PC-3 (cell line): ENCODE results near the gene CBARP. TPM values are rescaled to one million over a fixed set of nuclear protein-coding genes. Genes with fewer than 3 reads are reported as not detected.

Source experiments
- ATAC-seq: fragments of 200-7000 bp; cut with Tn5 transposase; 2 replicates; pipeline ENCODE4 v1.9.1; 2020; ENCODE audit warnings: mild to moderate bottlenecking, moderate library complexity
- BruUV-seq: library from RNA; stranded (reverse); fragments of 400-500 nt; replicated peaks from 2 replicates; lab custom pipeline; 2021; lab: Mats Ljungman, UMichigan
- CTCF ChIA-PET: fragments of 300-600 bp; sonication (Branson Sonifier 250); formaldehyde crosslinking; loops from one replicate; lab custom pipeline; 2022; ENCODE audit warnings: antibody characterized with exemption; lab: Charles Lee
- POLR2A ChIA-PET: fragments of 300-600 bp; sonication (Branson Sonifier 250); formaldehyde crosslinking; loops from one replicate; lab custom pipeline; 2022; ENCODE audit warnings: antibody characterized with exemption; ENCODE audit not compliant: unreplicated experiment; lab: Charles Lee
- DNase-seq: peaks from one replicate; pipeline ENCODE4 v3.0.0-alpha.2; 2015
- H2AFZ ChIP-seq: fragments of 300-600 bp; sonication (generic); 2 replicates; pipeline ENCODE4 v1.6.0; 2016; ENCODE audit warnings: antibody characterized with exemption, low read length
- H3F3A ChIP-seq: fragments of 300-600 bp; sonication (generic); one replicate; pipeline ENCODE4 v1.6.0; 2017; ENCODE audit warnings: antibody characterized with exemption, low read length, control low read depth, mild to moderate bottlenecking; ENCODE audit not compliant: unreplicated experiment
- H3K27ac ChIP-seq: fragments of 300-600 bp; sonication (generic); 2 replicates; pipeline ENCODE4 v1.5.1; 2016; ENCODE audit warnings: mild to moderate bottlenecking, low read length
- H3K27me3 ChIP-seq: fragments of 300-600 bp; sonication (generic); 2 replicates; pipeline ENCODE4 v1.6.1; 2016; ENCODE audit warnings: low read length, mixed read lengths
- H3K36me3 ChIP-seq: fragments of 300-600 bp; sonication (generic); 2 replicates; pipeline ENCODE4 v1.6.1; 2016; ENCODE audit warnings: low read depth, mixed run types, low read length, mixed read lengths
- H3K4me1 ChIP-seq: fragments of 300-600 bp; sonication (generic); 2 replicates; pipeline ENCODE4 v1.5.1; 2016; ENCODE audit warnings: low read length; ENCODE audit not compliant: insufficient read depth
- H3K4me2 ChIP-seq: fragments of 300-600 bp; sonication (generic); 2 replicates; pipeline ENCODE4 v1.6.0; 2016; ENCODE audit warnings: low read length
- H3K4me3 ChIP-seq: fragments of 300-600 bp; sonication (generic); 2 replicates; pipeline ENCODE4 v1.5.1; 2016; ENCODE audit warnings: mild to moderate bottlenecking, low read length, mixed read lengths
- H3K79me2 ChIP-seq: fragments of 300-600 bp; sonication (generic); 2 replicates; pipeline ENCODE4 v1.6.1; 2017; ENCODE audit warnings: low read length, mixed read lengths
- H3K9ac ChIP-seq: fragments of 300-600 bp; sonication (generic); 2 replicates; pipeline ENCODE4 v1.6.0; 2016; ENCODE audit warnings: mild to moderate bottlenecking, low read length
- H3K9me2 ChIP-seq: fragments of 300-600 bp; sonication (generic); replicated peaks from 2 replicates; pipeline ENCODE4 v1.6.1; 2016; ENCODE audit warnings: mixed run types, low read length, mixed read lengths
- H3K9me3 ChIP-seq: fragments of 300-600 bp; sonication (generic); 2 replicates; pipeline ENCODE4 v1.6.1; 2016; ENCODE audit warnings: low read length, mixed read lengths
- H4K20me1 ChIP-seq: fragments of 300-600 bp; sonication (generic); 2 replicates; pipeline ENCODE4 v1.6.1; 2016; ENCODE audit warnings: low read length, mixed read lengths
- CTCF ChIP-seq: fragments of 300-600 bp; sonication (generic); conservative IDR thresholded peaks from 2 replicates; pipeline ENCODE4 v1.5.1; 2017; ENCODE audit warnings: antibody characterized with exemption, low read depth, mild to moderate bottlenecking, low read length
- EZH2 ChIP-seq: fragments of 300-600 bp; sonication (generic); IDR thresholded peaks from one replicate; pipeline ENCODE4 v1.6.1; 2017; ENCODE audit warnings: antibody characterized with exemption, mild to moderate bottlenecking, low read length; ENCODE audit not compliant: unreplicated experiment
- EZH2phosphoT487 ChIP-seq: fragments of 300-600 bp; sonication (generic); IDR thresholded peaks from 2 replicates; pipeline ENCODE4 v1.6.1; 2018; ENCODE audit warnings: mild to moderate bottlenecking, antibody characterized with exemption, low read length, borderline replicate concordance
- intact Hi-C: fragments of 100-400 bp; cut with micrococcal nuclease; formaldehyde crosslinking; loops from 2 replicates; pipeline ENCODE4 v1.9.0; 2023
- total RNA-seq: library from RNA; depleted of rRNA; stranded (reverse); fragments of >200 nt; gene quantifications from 2 replicates; pipeline ENCODE4 v1.2.3, GENCODE V29; 2014

The CBARP gene
- total RNA-seq, 1 experiment from 2014 or later, result 3.3 TPM

- Histone ChIP-seq H3K4me3 (peak overlapping the region; percentile 71), H3K79me2 (peaks cover 51% of the 10 kb centered on the region), H3K9me3 (no peaks in the 10 kb centered on the region), H3F3A (no peaks in the 10 kb centered on the region), H3K4me1 (peaks cover 76% of the 10 kb centered on the region), H3K27me3 (no peaks in the 10 kb centered on the region), H3K4me2 (peak overlapping the region; percentile 98), H3K27ac (peak overlapping the region; percentile 94), H3K9ac (peak overlapping the region; percentile 85), H3K9me2 (no peaks in the 10 kb centered on the region), H2AFZ (peak overlapping the region; percentile 26; the same call in 1 of the 2 replicates), H4K20me1 (no peaks in the 10 kb centered on the region), H3K36me3 (peaks cover 6% of the 10 kb centered on the region; the same call in 1 of the 2 replicates)
- CTCF ChIA-PET, result interaction anchor here (1.0 to 1.2 kb wide), 2 partner anchors 17 to 26 kb away, joined by 4 to 16 read pairs; no protein-coding TSS in a partner anchor
- DNase-seq, result peak; percentile 78
- ATAC-seq, result peak; percentile 3
- POLR2A ChIA-PET, result interaction anchor here (0.6 to 1.2 kb wide), 10 partner anchors 11 to 496 kb away, joined by 3 to 29 read pairs (median 10); partner anchors contain the start of gene SBNO2
- BruUV-seq, result TSS peak; percentile 70
- intact Hi-C loops, result loop anchor here (1.0 to 10.0 kb wide), 2 partner anchors 17 to 85 kb away; a partner anchor contains a TSS
- TF ChIP-seq EZH2, result no peak
- TF ChIP-seq EZH2phosphoT487, result no peak
- TF ChIP-seq CTCF, result no peak
Observed at GRCh38 chr19:1269478-1270212, 31.8 kb upstream of the CBARP start.

- no peak for TF ChIP-seq EZH2
- TF ChIP-seq CTCF, result no peak
- no peak for TF ChIP-seq EZH2phosphoT487
- no TSS peak for BruUV-seq
- Histone ChIP-seq H3K27ac (peak within 1 kb of the TSS; percentile 94), H3K9me2 (no peaks in the 10 kb centered on the region), H3K27me3 (no peaks in the 10 kb centered on the region), H3K4me1 (peaks cover 70% of the 10 kb centered on the region), H3K9me3 (no peaks in the 10 kb centered on the region), H3F3A (no peaks in the 10 kb centered on the region), H3K36me3 (peaks cover 4% of the 10 kb centered on the region; the same call in 1 of the 2 replicates), H3K4me3 (peak within 1 kb of the TSS; percentile 71), H2AFZ (peak within 1 kb of the TSS; percentile 26; the same call in 1 of the 2 replicates), H3K4me2 (peak within 1 kb of the TSS; percentile 98), H4K20me1 (no peaks in the 10 kb centered on the region), H3K79me2 (peaks cover 46% of the 10 kb centered on the region), H3K9ac (peak within 1 kb of the TSS; percentile 85)
- DNase-seq (peak; percentile 95), ATAC-seq (peak; percentile 35)
- intact Hi-C loops, result loop anchor here (1.0 kb wide), 1 partner anchor 17 kb away; no protein-coding TSS in a partner anchor
- CTCF ChIA-PET, result interaction anchor here (0.6 to 1.2 kb wide), 3 partner anchors 11 to 25 kb away, joined by 3 to 16 read pairs (median 4); no protein-coding TSS in a partner anchor
- POLR2A ChIA-PET, result interaction anchor here (0.5 to 1.2 kb wide), 12 partner anchors 10 to 252 kb away, joined by 3 to 29 read pairs (median 6); partner anchors contain the start of gene SBNO2
Observed at GRCh38 chr19:1269065-1269477, 31.3 kb upstream of the CBARP start, which contains the start of gene CIRBP. Gene CIRBP (plus strand): TSS chr19:1269332. CDS start chr19:1270934, 1,602 bp downstream.
